GM23248 (cell line): ENCODE data around the gene CACNB4. TPM values are rescaled to one million over a fixed set of nuclear protein-coding genes. Genes with fewer than 3 reads are reported as not detected.

Source experiments
- DNase-seq: peaks from one replicate; pipeline ENCODE4 v3.0.0-alpha.2; 2015
- H2AFZ ChIP-seq: fragments of 200-600 bp; sonication (generic); 2 replicates; pipeline ENCODE4 v1.6.1; 2016; ENCODE audit warnings: antibody characterized with exemption
- H3F3A ChIP-seq: fragments of 200-600 bp; sonication (generic); 2 replicates; pipeline ENCODE4 v1.6.1; 2016; ENCODE audit warnings: mild to moderate bottlenecking, antibody characterized with exemption, mixed run types; ENCODE audit not compliant: insufficient read depth
- H3K27ac ChIP-seq: fragments of 200-600 bp; sonication (generic); 2 replicates; pipeline ENCODE4 v1.5.1; 2016; ENCODE audit warnings: mild to moderate bottlenecking
- H3K27me3 ChIP-seq: fragments of 200-600 bp; sonication (generic); replicated peaks from 2 replicates; pipeline ENCODE4 v1.6.1; 2016; ENCODE audit warnings: mild to moderate bottlenecking; ENCODE audit not compliant: insufficient read depth
- H3K36me3 ChIP-seq: fragments of 200-600 bp; sonication (generic); 2 replicates; pipeline ENCODE4 v1.6.1; 2016; ENCODE audit warnings: low read depth, mild to moderate bottlenecking
- H3K4me1 ChIP-seq: fragments of 200-600 bp; sonication (generic); 2 replicates; pipeline ENCODE4 v1.6.1; 2016; ENCODE audit warnings: mild to moderate bottlenecking; ENCODE audit not compliant: insufficient read depth
- H3K4me2 ChIP-seq: fragments of 200-600 bp; sonication (generic); one replicate; pipeline ENCODE4 v1.6.1; 2016; ENCODE audit warnings: mild to moderate bottlenecking; ENCODE audit not compliant: unreplicated experiment
- H3K4me3 ChIP-seq: fragments of 200-600 bp; sonication (generic); 2 replicates; pipeline ENCODE4 v1.5.1; 2016; ENCODE audit warnings: mild to moderate bottlenecking
- H3K79me2 ChIP-seq: fragments of 200-600 bp; sonication (generic); 2 replicates; pipeline ENCODE4 v1.6.1; 2016; ENCODE audit warnings: mild to moderate bottlenecking; ENCODE audit not compliant: insufficient read depth
- H3K9ac ChIP-seq: fragments of 200-600 bp; sonication (generic); 2 replicates; pipeline ENCODE4 v1.6.1; 2016; ENCODE audit warnings: mild to moderate bottlenecking
- H3K9me2 ChIP-seq: fragments of 200-600 bp; sonication (generic); 2 replicates; pipeline ENCODE4 v1.6.1; 2016; ENCODE audit warnings: mixed run types, mild to moderate bottlenecking, moderate library complexity; ENCODE audit not compliant: insufficient read depth
- H3K9me3 ChIP-seq: fragments of 200-600 bp; sonication (generic); one replicate; pipeline ENCODE4 v1.6.1; 2017; ENCODE audit warnings: low read depth
- H4K20me1 ChIP-seq: fragments of 200-600 bp; sonication (generic); 2 replicates; pipeline ENCODE4 v1.6.0; 2016; ENCODE audit not compliant: insufficient read depth
- EZH2 ChIP-seq: fragments of 200-600 bp; sonication (generic); IDR thresholded peaks from 2 replicates; pipeline ENCODE4 v1.6.1; 2018; ENCODE audit warnings: antibody characterized with exemption, mild to moderate bottlenecking; ENCODE audit not compliant: insufficient read depth, poor library complexity, severe bottlenecking
- EZH2phosphoT487 ChIP-seq: fragments of 200-600 bp; sonication (generic); IDR thresholded peaks from 2 replicates; pipeline ENCODE4 v1.6.1; 2018; ENCODE audit warnings: antibody characterized with exemption, moderate library complexity, mild to moderate bottlenecking, low read depth; ENCODE audit not compliant: insufficient read depth
- WGBS, 2 experiments: methylation state at CpG; one replicate each; pipeline ENCODE4 v1.1.6; 2015 to 2017; ENCODE audit warnings: low lambda C conversion rate in 2 of 2, low coverage in 1 of 2; ENCODE audit errors: missing lambda C conversion rate in 2 of 2; 5-methylcytosine and 5-hydroxymethylcytosine counted together
- in situ Hi-C: fragments of 300-500 bp; cut with MboI; formaldehyde crosslinking; loops from 2 replicates; pipeline ENCODE4 v1.15.0; 2020
- polyA plus RNA-seq: library from polyadenylated mRNA; unstranded; fragments of >200 nt; fragmentation: Nextera tagmentation; extraction: Ambion mirVana; gene quantifications from 2 replicates; pipeline ENCODE4 v1.2.1, GENCODE V29; 2016
- total RNA-seq: library from RNA; depleted of rRNA; stranded (reverse); fragments of >200 nt; shearing (Covaris generic); gene quantifications from 2 replicates; pipeline ENCODE4 v1.2.3, GENCODE V29; 2014

Gene CACNB4
- total and polyA plus RNA-seq, 2 experiments from 2014 or later, result 0.05 to 0.11 TPM

- peaks cover 21% of the 10 kb centered on the region for H3K27me3 ChIP-seq
- H3K79me2 ChIP-seq, result no peaks in the 10 kb centered on the region
- 84 to 87% methylated on average over 2 of the region's 2 CpGs for WGBS, 2 experiments
- in situ Hi-C loops, result no loop called here
- H3K9me3 ChIP-seq, result no peaks in the 10 kb centered on the region
- H3K27ac ChIP-seq, result no peak overlapping the region
- no peak overlapping the region for H3K4me3 ChIP-seq
- H3K9ac ChIP-seq, result no peak overlapping the region
- no peaks in the 10 kb centered on the region for H3F3A ChIP-seq
- no peak for DNase-seq
- H3K4me1 ChIP-seq, result no peaks in the 10 kb centered on the region
- H4K20me1 ChIP-seq, result no peaks in the 10 kb centered on the region
- no peak overlapping the region for H3K4me2 ChIP-seq
- H3K36me3 ChIP-seq, result no peaks in the 10 kb centered on the region
- no peaks in the 10 kb centered on the region for H3K9me2 ChIP-seq
- no peak overlapping the region for H2AFZ ChIP-seq
- TF ChIP-seq EZH2, result no peak
- no peak for TF ChIP-seq EZH2phosphoT487
Measured at GRCh38 chr2:152086231-152086630, 12.6 kb downstream of the CACNB4 start.

- no peaks in the 10 kb centered on the region for H3K79me2 ChIP-seq
- no peaks in the 10 kb centered on the region for H3K36me3 ChIP-seq
- no peaks in the 10 kb centered on the region for H4K20me1 ChIP-seq
- H3K27ac ChIP-seq, result no peak overlapping the region
- H3K9me3 ChIP-seq, result no peaks in the 10 kb centered on the region
- 69% methylated on average over 6 of the region's 6 CpGs for WGBS, 2 experiments
- no peak overlapping the region for H3K4me3 ChIP-seq
- in situ Hi-C loops, result no loop called here
- DNase-seq, result no peak
- H3K4me2 ChIP-seq, result no peak overlapping the region
- no peaks in the 10 kb centered on the region for H3K4me1 ChIP-seq
- no peaks in the 10 kb centered on the region for H3F3A ChIP-seq
- peaks cover 16% of the 10 kb centered on the region for H3K27me3 ChIP-seq
- TF ChIP-seq EZH2, result no peak
- no peak for TF ChIP-seq EZH2phosphoT487
- no peak overlapping the region for H3K9ac ChIP-seq
- H3K9me2 ChIP-seq, result no peaks in the 10 kb centered on the region
- H2AFZ ChIP-seq, result no peak overlapping the region
Measured at GRCh38 chr2:152084076-152084475, 14.8 kb downstream of the CACNB4 start.

GRCh38 chr2:152083202-152083875, 15.5 kb downstream of the CACNB4 start:
- Histone ChIP-seq H3K9me3 (no peaks in the 10 kb centered on the region), H3K36me3 (no peaks in the 10 kb centered on the region), H3K4me1 (no peaks in the 10 kb centered on the region), H3K27me3 (peaks cover 11% of the 10 kb centered on the region), H3K4me2 (no peak overlapping the region), H3K4me3 (no peak overlapping the region), H3K79me2 (no peaks in the 10 kb centered on the region), H4K20me1 (no peaks in the 10 kb centered on the region), H3K9me2 (no peaks in the 10 kb centered on the region), H2AFZ (no peak overlapping the region), H3K9ac (no peak overlapping the region), H3F3A (no peaks in the 10 kb centered on the region), H3K27ac (no peak overlapping the region)
- TF ChIP-seq EZH2phosphoT487 (no peak), EZH2 (no peak)
- no peak for DNase-seq
- 38 to 44% methylated on average over 6 of the region's 6 CpGs for WGBS, 2 experiments
- in situ Hi-C loops, result no loop called here

GRCh38 chr2:152078662-152079061, 20.2 kb downstream of the CACNB4 start:
- Histone ChIP-seq H3K36me3 (no peaks in the 10 kb centered on the region), H3K9ac (no peak overlapping the region), H3K79me2 (no peaks in the 10 kb centered on the region), H3F3A (no peaks in the 10 kb centered on the region), H3K4me1 (no peaks in the 10 kb centered on the region), H3K27ac (no peak overlapping the region), H4K20me1 (no peaks in the 10 kb centered on the region), H3K4me3 (no peak overlapping the region), H2AFZ (no peak overlapping the region), H3K9me3 (no peaks in the 10 kb centered on the region), H3K4me2 (no peak overlapping the region), H3K9me2 (no peaks in the 10 kb centered on the region), H3K27me3 (peaks cover 24% of the 10 kb centered on the region)
- TF ChIP-seq EZH2phosphoT487 (no peak), EZH2 (no peak)
- 49 to 66% methylated on average over 2 of the region's 2 CpGs for WGBS, 2 experiments
- DNase-seq, result no peak
- in situ Hi-C loops, result no loop called here
